Nephron progenitor cell (in vitro differentiated cells): Measurements from ENCODE around the gene MRPL1.

Experiments used
- DNase-seq: peaks from one replicate; pipeline ENCODE4 v3.0.0; 2021
- H3K27ac Mint-ChIP-seq: 2 replicates; pipeline ENCODE4 v1.8.0; 2021; ENCODE audit warnings: mild to moderate bottlenecking, moderate library complexity, mixed read lengths
- H3K27me3 Mint-ChIP-seq: 2 replicates; pipeline ENCODE4 v1.8.0; 2021; ENCODE audit warnings: mild to moderate bottlenecking, low read depth, mixed read lengths; ENCODE audit not compliant: poor library complexity
- H3K36me3 Mint-ChIP-seq: 2 replicates; pipeline ENCODE4 v1.8.0; 2021; ENCODE audit warnings: low read depth, mixed read lengths
- H3K4me1 Mint-ChIP-seq: 2 replicates; pipeline ENCODE4 v1.8.0; 2021; ENCODE audit warnings: mixed read lengths
- H3K4me3 Mint-ChIP-seq: 2 replicates; pipeline ENCODE4 v1.8.0; 2021; ENCODE audit warnings: mild to moderate bottlenecking, moderate library complexity, mixed read lengths
- H3K9me3 Mint-ChIP-seq: 2 replicates; pipeline ENCODE4 v1.8.0; 2021; ENCODE audit warnings: mild to moderate bottlenecking, moderate library complexity, mixed read lengths
- TF ChIP-seq, protein P1 (sequence below): fragments of 200-600 bp; sonication (generic); IDR thresholded peaks from 2 replicates; pipeline ENCODE4 v1.5.0; 2021; ENCODE audit warnings: antibody characterized with exemption

MRPL1 gene

DNA sequence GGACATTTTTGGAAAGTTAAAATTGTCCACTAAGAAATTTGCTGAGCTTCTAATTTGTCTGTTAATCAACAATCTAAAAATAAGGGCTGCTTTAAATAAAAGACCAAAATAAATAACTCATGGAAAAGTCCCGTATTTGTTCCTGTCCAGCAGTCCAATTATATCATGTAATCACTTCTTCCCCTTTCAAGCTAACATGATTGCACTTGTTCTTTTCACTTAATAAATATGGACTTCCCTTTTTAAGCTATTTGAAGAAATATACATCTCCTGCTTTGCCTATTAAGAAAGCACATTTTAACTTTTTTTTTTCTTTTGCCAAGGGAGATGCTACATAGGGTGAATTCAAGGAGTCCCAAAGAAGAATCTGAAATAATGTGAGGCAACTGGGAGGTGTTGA lies 138.9 kb downstream of the MRPL1 start:
- Mint-ChIP-seq H3K36me3 (no peaks in the 10 kb centered on the region), H3K27ac (no peak overlapping the region), H3K4me1 (no peaks in the 10 kb centered on the region), H3K27me3 (no peaks in the 10 kb centered on the region), H3K4me3 (no peak overlapping the region), H3K9me3 (peaks cover 5% of the 10 kb centered on the region)
- DNase-seq, result no peak
- TF ChIP-seq, protein P1, sequence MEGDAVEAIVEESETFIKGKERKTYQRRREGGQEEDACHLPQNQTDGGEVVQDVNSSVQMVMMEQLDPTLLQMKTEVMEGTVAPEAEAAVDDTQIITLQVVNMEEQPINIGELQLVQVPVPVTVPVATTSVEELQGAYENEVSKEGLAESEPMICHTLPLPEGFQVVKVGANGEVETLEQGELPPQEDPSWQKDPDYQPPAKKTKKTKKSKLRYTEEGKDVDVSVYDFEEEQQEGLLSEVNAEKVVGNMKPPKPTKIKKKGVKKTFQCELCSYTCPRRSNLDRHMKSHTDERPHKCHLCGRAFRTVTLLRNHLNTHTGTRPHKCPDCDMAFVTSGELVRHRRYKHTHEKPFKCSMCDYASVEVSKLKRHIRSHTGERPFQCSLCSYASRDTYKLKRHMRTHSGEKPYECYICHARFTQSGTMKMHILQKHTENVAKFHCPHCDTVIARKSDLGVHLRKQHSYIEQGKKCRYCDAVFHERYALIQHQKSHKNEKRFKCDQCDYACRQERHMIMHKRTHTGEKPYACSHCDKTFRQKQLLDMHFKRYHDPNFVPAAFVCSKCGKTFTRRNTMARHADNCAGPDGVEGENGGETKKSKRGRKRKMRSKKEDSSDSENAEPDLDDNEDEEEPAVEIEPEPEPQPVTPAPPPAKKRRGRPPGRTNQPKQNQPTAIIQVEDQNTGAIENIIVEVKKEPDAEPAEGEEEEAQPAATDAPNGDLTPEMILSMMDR, result no peak

DNA sequence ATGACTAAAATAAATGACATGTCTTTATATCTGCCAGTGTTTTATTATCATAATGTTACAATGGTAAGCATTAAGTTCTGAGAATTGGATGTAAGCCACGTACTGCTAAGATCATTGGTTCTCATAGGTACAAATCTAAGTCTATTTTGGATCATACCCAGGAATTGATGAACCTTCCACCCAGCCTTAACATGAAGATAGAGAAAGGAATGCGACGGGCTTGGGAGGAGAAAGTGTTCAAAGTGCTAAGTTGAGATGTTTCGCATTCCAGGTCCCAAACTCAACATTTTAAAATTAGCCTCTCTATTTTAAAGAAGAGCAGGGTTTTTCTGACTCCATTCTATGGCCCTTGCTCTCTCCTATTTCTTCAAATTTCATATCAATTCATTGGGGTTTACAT lies 139.6 kb downstream of the MRPL1 start:
- H3K4me1 Mint-ChIP-seq, result no peaks in the 10 kb centered on the region
- H3K4me3 Mint-ChIP-seq, result no peak overlapping the region
- no peaks in the 10 kb centered on the region for H3K36me3 Mint-ChIP-seq
- no peak for DNase-seq
- peaks cover 5% of the 10 kb centered on the region for H3K9me3 Mint-ChIP-seq
- TF ChIP-seq, protein P1, result no peak
- no peak overlapping the region for H3K27ac Mint-ChIP-seq
- H3K27me3 Mint-ChIP-seq, result no peaks in the 10 kb centered on the region
